Measurements from ENCODE around the gene PARD3B. TPM values are rescaled to one million over a fixed set of nuclear protein-coding genes. Genes with fewer than 3 reads are reported as not detected.

The PARD3B gene
- total RNA-seq, 1 experiment from 2014 or later, result 7.6 TPM

DNA sequence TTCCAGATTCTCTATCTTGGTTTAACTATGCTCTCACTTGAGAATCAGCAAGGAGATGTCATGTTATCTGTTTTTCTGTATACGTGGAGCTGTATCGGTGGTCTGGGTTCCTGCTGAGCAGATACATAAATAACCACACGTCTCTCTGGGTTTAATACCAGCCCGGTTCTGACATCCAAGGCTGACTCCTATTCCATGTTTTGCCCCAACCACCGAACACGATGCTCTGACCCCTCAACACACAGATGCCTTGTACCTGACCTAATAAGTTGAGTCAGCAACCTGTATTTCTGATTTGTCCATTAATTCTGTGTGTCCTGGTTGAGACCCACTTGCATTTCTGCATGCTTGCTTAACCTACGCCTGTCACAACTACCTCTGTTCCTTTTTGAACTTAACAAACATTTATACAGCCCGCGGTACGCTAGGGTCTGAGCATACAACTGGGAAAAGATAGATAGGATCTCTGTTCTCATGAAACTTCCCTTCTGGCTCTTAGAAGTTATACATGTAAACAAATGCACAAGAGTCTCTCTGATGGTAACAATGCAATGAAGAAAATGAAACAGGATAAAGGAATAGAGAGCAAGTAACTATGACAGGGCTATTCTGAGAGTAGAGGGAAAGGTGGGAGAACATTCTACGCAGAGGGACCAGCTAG, 480.4 kb downstream of the PARD3B start:
- CTCF ChIA-PET, result no interaction called here
- Histone ChIP-seq H3K4me2 (peak overlapping the region; percentile 74), H3K79me2 (ENCODE audit: low read depth) (no peaks in the 10 kb centered on the region), H3K4me3 (no peak overlapping the region), H3K9me2 (ENCODE audit: insufficient read depth) (no peaks in the 10 kb centered on the region), H3K4me1 (replicated peaks; ENCODE audit: insufficient read depth) (peaks cover 12% of the 10 kb centered on the region), H3K27ac (peak overlapping the region; percentile 73), H3K36me3 (ENCODE audit: low read depth) (no peaks in the 10 kb centered on the region), H3K9me3 (ENCODE audit: insufficient read depth, low read depth) (no peaks in the 10 kb centered on the region), H3F3A (ENCODE audit: insufficient read depth, low read depth) (peaks cover 13% of the 10 kb centered on the region; the same call in 1 of the 2 replicates), H3K27me3 (ENCODE audit: insufficient read depth, low read depth) (no peaks in the 10 kb centered on the region), H2AFZ (no peak overlapping the region), H4K20me1 (ENCODE audit: insufficient read depth) (no peaks in the 10 kb centered on the region)
- BruUV-seq (replicated peaks), result no TSS peak
- POLR2A ChIA-PET (ENCODE audit: unreplicated experiment), result no interaction called here
- TF ChIP-seq EZH2 (IDR thresholded peaks at IDR 0.05; ENCODE audit: low read depth) (no peak), CTCF (conservative IDR thresholded peaks at IDR 0.05) (no peak)
- DNase-seq, result no peak
- intact Hi-C loops (cut with micrococcal nuclease; ENCODE audit: unreplicated experiment), result no loop called here

GRCh38 chr2:205030695-205031094, 485.4 kb downstream of the PARD3B start:
- no peak overlapping the region for H2AFZ ChIP-seq
- no peaks in the 10 kb centered on the region for H3K36me3 ChIP-seq (ENCODE audit: low read depth)
- H3K27ac ChIP-seq, result no peak overlapping the region
- DNase-seq, result no peak
- no peaks in the 10 kb centered on the region for H3K9me2 ChIP-seq (ENCODE audit: insufficient read depth)
- intact Hi-C loops (cut with micrococcal nuclease; ENCODE audit: unreplicated experiment), result no loop called here
- ChIA-PET POLR2A (ENCODE audit: unreplicated experiment) (interaction anchor here (0.6 kb wide), 1 partner anchor 894 kb away, joined by 3 read pairs; no protein-coding TSS in a partner anchor), CTCF (no interaction called here)
- H3K4me3 ChIP-seq, result no peak overlapping the region
- no peaks in the 10 kb centered on the region for H3K27me3 ChIP-seq (ENCODE audit: insufficient read depth, low read depth)
- no peaks in the 10 kb centered on the region for H4K20me1 ChIP-seq (ENCODE audit: insufficient read depth)
- H3K79me2 ChIP-seq (ENCODE audit: low read depth), result no peaks in the 10 kb centered on the region
- no peaks in the 10 kb centered on the region for H3K9me3 ChIP-seq (ENCODE audit: insufficient read depth, low read depth)
- TF ChIP-seq EZH2 (IDR thresholded peaks at IDR 0.05; ENCODE audit: low read depth) (no peak), CTCF (conservative IDR thresholded peaks at IDR 0.05) (no peak)
- peaks cover 1% of the 10 kb centered on the region; the same call in 1 of the 2 replicates for H3F3A ChIP-seq (ENCODE audit: insufficient read depth, low read depth)
- no TSS peak for BruUV-seq (replicated peaks)
- no peak overlapping the region for H3K4me2 ChIP-seq
- no peaks in the 10 kb centered on the region for H3K4me1 ChIP-seq (replicated peaks; ENCODE audit: insufficient read depth)

DNA sequence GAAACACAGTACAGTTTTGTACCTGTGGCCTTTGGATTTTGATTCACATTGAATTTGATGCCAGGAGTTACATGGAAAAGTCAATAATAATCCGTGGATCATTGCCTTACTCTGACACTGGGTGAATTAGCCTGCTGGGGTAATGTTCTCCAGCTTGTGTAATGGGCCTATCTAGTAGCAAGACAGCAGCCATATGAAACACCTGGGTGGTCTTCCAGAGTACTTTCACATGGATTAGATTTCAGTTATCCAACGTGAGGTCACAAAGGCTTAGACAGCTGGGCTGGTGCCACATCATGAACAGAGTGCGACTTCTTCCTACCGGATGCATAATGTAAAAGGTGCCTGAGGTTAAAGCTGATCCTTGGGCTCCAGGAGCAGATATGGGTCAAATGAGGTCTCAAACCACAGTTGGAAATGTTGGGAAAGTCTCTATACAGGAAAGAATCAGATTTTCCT, 486.8 kb downstream of the PARD3B start:
- Histone ChIP-seq H3K9me3 (ENCODE audit: insufficient read depth, low read depth) (no peaks in the 10 kb centered on the region), H2AFZ (no peak overlapping the region), H3F3A (ENCODE audit: insufficient read depth, low read depth) (no peaks in the 10 kb centered on the region), H3K36me3 (ENCODE audit: low read depth) (no peaks in the 10 kb centered on the region), H3K27me3 (ENCODE audit: insufficient read depth, low read depth) (no peaks in the 10 kb centered on the region), H3K4me2 (no peak overlapping the region), H3K79me2 (ENCODE audit: low read depth) (no peaks in the 10 kb centered on the region), H3K27ac (no peak overlapping the region), H3K4me3 (no peak overlapping the region), H4K20me1 (ENCODE audit: insufficient read depth) (no peaks in the 10 kb centered on the region), H3K4me1 (replicated peaks; ENCODE audit: insufficient read depth) (no peaks in the 10 kb centered on the region), H3K9me2 (ENCODE audit: insufficient read depth) (no peaks in the 10 kb centered on the region)
- BruUV-seq (replicated peaks), result no TSS peak
- no peak for TF ChIP-seq EZH2 (IDR thresholded peaks at IDR 0.05; ENCODE audit: low read depth)
- TF ChIP-seq CTCF (conservative IDR thresholded peaks at IDR 0.05), result no peak
- intact Hi-C loops (cut with micrococcal nuclease; ENCODE audit: unreplicated experiment), result no loop called here
- DNase-seq, result no peak
- ChIA-PET POLR2A (ENCODE audit: unreplicated experiment) (no interaction called here), CTCF (no interaction called here)

Data from PC-9 (cell line).